ENCODE results near the gene COA8. TPM values are rescaled to one million over a fixed set of nuclear protein-coding genes. Genes with fewer than 3 reads are reported as not detected.

Gene COA8
- total and polyA plus RNA-seq, 9 of the 15 experiments (the other 6 are each of a cell fraction or from before 2014, with no cell fraction given), result 5.0 to 35.3 (median 25.7) TPM

DNA sequence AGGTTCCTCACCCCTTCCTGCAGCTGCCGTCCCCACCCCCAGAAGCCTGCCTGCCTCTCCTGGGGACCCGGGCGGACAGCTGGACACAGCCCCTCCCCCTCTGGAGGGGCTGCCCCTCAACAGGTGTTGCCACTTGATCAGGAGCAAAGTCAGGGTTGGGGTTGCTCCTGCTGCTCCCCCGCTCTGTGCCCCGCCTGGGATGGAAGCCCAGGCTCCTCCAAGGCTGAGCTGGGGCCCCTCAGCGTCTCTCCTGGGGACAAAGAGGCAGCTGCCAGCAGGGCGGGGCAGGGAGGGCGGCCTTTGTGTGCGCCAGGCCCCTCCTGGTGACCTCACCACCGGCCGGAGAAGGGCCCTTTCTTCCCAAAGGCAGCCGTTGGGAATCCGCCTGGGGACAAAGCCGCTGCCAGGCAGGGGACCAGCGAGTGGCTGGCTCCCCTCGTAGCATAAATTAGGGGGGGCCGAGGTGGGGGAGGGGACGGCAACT is 20.1 kb upstream of the COA8 start (continued):
- TF ChIP-seq, protein P1, sequence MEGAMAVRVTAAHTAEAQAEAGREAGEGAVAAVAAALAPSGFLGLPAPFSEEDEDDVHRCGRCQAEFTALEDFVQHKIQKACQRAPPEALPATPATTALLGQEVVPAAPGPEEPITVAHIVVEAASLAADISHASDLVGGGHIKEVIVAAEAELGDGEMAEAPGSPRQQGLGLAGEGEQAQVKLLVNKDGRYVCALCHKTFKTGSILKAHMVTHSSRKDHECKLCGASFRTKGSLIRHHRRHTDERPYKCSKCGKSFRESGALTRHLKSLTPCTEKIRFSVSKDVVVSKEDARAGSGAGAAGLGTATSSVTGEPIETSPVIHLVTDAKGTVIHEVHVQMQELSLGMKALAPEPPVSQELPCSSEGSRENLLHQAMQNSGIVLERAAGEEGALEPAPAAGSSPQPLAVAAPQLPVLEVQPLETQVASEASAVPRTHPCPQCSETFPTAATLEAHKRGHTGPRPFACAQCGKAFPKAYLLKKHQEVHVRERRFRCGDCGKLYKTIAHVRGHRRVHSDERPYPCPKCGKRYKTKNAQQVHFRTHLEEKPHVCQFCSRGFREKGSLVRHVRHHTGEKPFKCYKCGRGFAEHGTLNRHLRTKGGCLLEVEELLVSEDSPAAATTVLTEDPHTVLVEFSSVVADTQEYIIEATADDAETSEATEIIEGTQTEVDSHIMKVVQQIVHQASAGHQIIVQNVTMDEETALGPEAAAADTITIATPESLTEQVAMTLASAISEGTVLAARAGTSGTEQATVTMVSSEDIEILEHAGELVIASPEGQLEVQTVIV (CRISPR knock-in tag; IDR thresholded peaks at IDR 0.05; ENCODE audit: borderline replicate concordance), result no peak
- TF ChIP-seq, protein P2, sequence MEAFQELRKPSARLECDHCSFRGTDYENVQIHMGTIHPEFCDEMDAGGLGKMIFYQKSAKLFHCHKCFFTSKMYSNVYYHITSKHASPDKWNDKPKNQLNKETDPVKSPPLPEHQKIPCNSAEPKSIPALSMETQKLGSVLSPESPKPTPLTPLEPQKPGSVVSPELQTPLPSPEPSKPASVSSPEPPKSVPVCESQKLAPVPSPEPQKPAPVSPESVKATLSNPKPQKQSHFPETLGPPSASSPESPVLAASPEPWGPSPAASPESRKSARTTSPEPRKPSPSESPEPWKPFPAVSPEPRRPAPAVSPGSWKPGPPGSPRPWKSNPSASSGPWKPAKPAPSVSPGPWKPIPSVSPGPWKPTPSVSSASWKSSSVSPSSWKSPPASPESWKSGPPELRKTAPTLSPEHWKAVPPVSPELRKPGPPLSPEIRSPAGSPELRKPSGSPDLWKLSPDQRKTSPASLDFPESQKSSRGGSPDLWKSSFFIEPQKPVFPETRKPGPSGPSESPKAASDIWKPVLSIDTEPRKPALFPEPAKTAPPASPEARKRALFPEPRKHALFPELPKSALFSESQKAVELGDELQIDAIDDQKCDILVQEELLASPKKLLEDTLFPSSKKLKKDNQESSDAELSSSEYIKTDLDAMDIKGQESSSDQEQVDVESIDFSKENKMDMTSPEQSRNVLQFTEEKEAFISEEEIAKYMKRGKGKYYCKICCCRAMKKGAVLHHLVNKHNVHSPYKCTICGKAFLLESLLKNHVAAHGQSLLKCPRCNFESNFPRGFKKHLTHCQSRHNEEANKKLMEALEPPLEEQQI (IDR thresholded peaks at IDR 0.05), result no peak

DNA sequence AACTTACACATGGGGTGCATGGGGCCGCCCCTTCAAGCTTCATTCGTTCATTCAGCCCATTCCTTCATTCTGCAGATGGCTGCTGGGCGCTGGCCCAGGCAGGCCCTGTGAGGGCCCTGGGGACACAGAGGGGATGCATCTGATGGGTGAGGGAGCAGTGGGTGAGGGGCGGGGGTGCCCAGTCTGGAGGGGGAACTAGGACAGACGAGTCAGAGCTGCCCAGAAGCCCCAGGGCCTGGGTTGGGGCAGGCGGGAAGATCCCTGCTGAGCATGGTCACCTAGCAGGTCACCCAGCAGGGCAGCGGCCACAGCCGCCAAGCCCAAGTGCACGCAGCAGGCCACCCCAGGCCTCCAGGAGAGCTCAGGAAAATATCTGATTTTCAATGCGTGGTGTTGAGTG is 19.6 kb upstream of the COA8 start:
- POLR2A ChIA-PET, result interaction anchor here (0.8 to 1.6 kb wide), 5 partner anchors 13 to 335 kb away, joined by 3 to 7 read pairs (median 3); partner anchors contain the start of genes CKB and TRMT61A
- Histone ChIP-seq H3K27me3 (ENCODE audit: control insufficient read depth in 2 of 2, insufficient read depth in 2 of 2, low read length in 2 of 2) (no peaks in the 10 kb centered on the region), H3K79me2 (ENCODE audit: control insufficient read depth, insufficient read depth, low read length) (no peaks in the 10 kb centered on the region), H3K36me3 (ENCODE audit: control insufficient read depth, insufficient read depth, low read length) (no peaks in the 10 kb centered on the region), H3K27ac (ENCODE audit: extremely low read depth, low read depth, low read length) (no peak overlapping the region), H3K4me2 (ENCODE audit: insufficient read depth, low read length) (no peak overlapping the region), H3K4me3 (no peak overlapping the region), H3K9ac (ENCODE audit: insufficient read depth in 1 of 2, low read depth in 2 of 2, low read length in 2 of 2) (no peak overlapping the region; a peak in 1 of 4 replicates), H4K20me1 (replicated peaks; ENCODE audit: control insufficient read depth, insufficient read depth, low read length) (peaks cover 7% of the 10 kb centered on the region; the same call in 1 of the 2 replicates), H3K9me3 (replicated peaks; ENCODE audit: control insufficient read depth, insufficient read depth, low read depth, low read length) (no peaks in the 10 kb centered on the region), H2AFZ (ENCODE audit: low read depth, low read length) (no peak overlapping the region), H3K9me1 (ENCODE audit: control insufficient read depth, insufficient read depth, low read length) (no peaks in the 10 kb centered on the region), H3K4me1 (replicated peaks in 1 of 2; ENCODE audit: control insufficient read depth in 2 of 2, insufficient read depth in 2 of 2, low read length in 2 of 2) (peaks cover 0 to 89% of the 10 kb centered on the region in 2 experiments; a peak in 2 of 5 replicates)
- TF ChIP-seq SMAD1 (IDR thresholded peaks at IDR 0.05; ENCODE audit: low read depth, low read length, partially characterized antibody) (no peak), ZKSCAN3 (CRISPR knock-in tag; IDR thresholded peaks at IDR 0.05) (no peak), KAT8 (IDR thresholded peaks at IDR 0.05; ENCODE audit: low read depth) (no peak), TEAD2 (tag; IDR thresholded peaks at IDR 0.05) (no peak), GABPB1 (CRISPR knock-in tag; IDR thresholded peaks at IDR 0.05) (no peak)
- TF ChIP-seq, protein P3, sequence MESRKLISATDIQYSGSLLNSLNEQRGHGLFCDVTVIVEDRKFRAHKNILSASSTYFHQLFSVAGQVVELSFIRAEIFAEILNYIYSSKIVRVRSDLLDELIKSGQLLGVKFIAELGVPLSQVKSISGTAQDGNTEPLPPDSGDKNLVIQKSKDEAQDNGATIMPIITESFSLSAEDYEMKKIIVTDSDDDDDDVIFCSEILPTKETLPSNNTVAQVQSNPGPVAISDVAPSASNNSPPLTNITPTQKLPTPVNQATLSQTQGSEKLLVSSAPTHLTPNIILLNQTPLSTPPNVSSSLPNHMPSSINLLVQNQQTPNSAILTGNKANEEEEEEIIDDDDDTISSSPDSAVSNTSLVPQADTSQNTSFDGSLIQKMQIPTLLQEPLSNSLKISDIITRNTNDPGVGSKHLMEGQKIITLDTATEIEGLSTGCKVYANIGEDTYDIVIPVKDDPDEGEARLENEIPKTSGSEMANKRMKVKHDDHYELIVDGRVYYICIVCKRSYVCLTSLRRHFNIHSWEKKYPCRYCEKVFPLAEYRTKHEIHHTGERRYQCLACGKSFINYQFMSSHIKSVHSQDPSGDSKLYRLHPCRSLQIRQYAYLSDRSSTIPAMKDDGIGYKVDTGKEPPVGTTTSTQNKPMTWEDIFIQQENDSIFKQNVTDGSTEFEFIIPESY (CRISPR knock-in tag; IDR thresholded peaks at IDR 0.05), result peak; percentile 81
- TF ChIP-seq, protein P4, sequence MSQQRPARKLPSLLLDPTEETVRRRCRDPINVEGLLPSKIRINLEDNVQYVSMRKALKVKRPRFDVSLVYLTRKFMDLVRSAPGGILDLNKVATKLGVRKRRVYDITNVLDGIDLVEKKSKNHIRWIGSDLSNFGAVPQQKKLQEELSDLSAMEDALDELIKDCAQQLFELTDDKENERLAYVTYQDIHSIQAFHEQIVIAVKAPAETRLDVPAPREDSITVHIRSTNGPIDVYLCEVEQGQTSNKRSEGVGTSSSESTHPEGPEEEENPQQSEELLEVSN (IDR thresholded peaks at IDR 0.05; ENCODE audit: borderline replicate concordance in 1 of 2, extremely low read depth in 1 of 2, insufficient read depth in 1 of 2, insufficient read length in 1 of 2, low read depth in 1 of 2, low read length in 1 of 2, poor library complexity in 1 of 2, severe bottlenecking in 1 of 2), result no peak
- DNase-seq (ENCODE audit: extremely low read depth in 1 of 4, low spot score in 3 of 4) (no peak), FAIRE-seq (no peak), ATAC-seq (no peak)
- intact Hi-C loops (cut with micrococcal nuclease) (loop anchor here (10.0 kb wide), 1 partner anchor 468 kb away; no protein-coding TSS in a partner anchor), in situ Hi-C loops (cut with MboI) (no loop called here)
- CTCF ChIA-PET (ENCODE audit: low intra/inter-chr PET ratio), result no interaction called here
- BruUV-seq (replicated peaks), result no TSS peak
- WGBS (ENCODE audit: insufficient coverage, low coverage, missing lambda C conversion rate), result 68% methylated on average over 8 of the region's 10 CpGs
